B cell (primary cell): ENCODE measurements around the gene PTPRN2. TPM values are rescaled to one million over a fixed set of nuclear protein-coding genes. Genes with fewer than 3 reads are reported as not detected.

Experiments used
- ATAC-seq: fragments of 200-7000 bp; cut with Tn5 transposase; one replicate; pipeline ENCODE4 v1.10.0; 2021; ENCODE audit warnings: low read depth, mild to moderate bottlenecking, moderate number of reproducible peaks, moderate library complexity
- CTCF ChIA-PET: fragments of 350-600 bp; sonication (Branson Sonifier 250); formaldehyde crosslinking; loops from one replicate; lab custom pipeline; 2021; ENCODE audit warnings: antibody characterized with exemption, inconsistent platforms; lab: Charles Lee
- POLR2A ChIA-PET: fragments of 350-600 bp; sonication (Branson Sonifier 250); formaldehyde crosslinking; loops from one replicate; lab custom pipeline; 2021; ENCODE audit warnings: antibody characterized with exemption; lab: Charles Lee
- DNase-seq: peaks from one replicate; pipeline ENCODE4 v3.0.0; 2013
- H2AFZ ChIP-seq: 2 replicates; pipeline ENCODE4 v1.6.1; 2012; ENCODE audit warnings: mild to moderate bottlenecking, low read depth, low read length; ENCODE audit not compliant: insufficient read depth, poor library complexity, severe bottlenecking
- H3K27ac ChIP-seq, 2 donors: 1 replicate in 1 of 2; 2 replicates in 1 of 2; pipeline ENCODE4 v1.5.1; 2012 to 2013; ENCODE audit warnings: low read length in 2 of 2, mild to moderate bottlenecking in 2 of 2, moderate library complexity in 1 of 2
- H3K27me3 ChIP-seq, 4 experiments: fragments of 200-600 bp in 1 of 4; sonication (generic) in 1 of 4; replicated peaks in 1 of 4; 1 replicate in 2 of 4; 2 replicates in 2 of 4; pipeline versions ENCODE4 v1.6.1 to v1.7.0; 2013 to 2016; ENCODE audit warnings: low read length in 3 of 4, mild to moderate bottlenecking in 2 of 4, mixed read lengths in 1 of 4, moderate library complexity in 1 of 4; ENCODE audit not compliant: insufficient read depth in 4 of 4, control insufficient read depth in 3 of 4; ENCODE audit errors: control extremely low read depth in 1 of 4
- H3K36me3 ChIP-seq, 2 experiments: replicated peaks in 1 of 2; 1 replicate in 1 of 2; 2 replicates in 1 of 2; pipeline versions ENCODE4 v1.6.1 to v1.7.1; 2013; ENCODE audit warnings: low read length in 1 of 2; ENCODE audit not compliant: insufficient read depth in 2 of 2, control insufficient read depth in 1 of 2; ENCODE audit errors: control extremely low read depth in 1 of 2, extremely low read depth in 1 of 2
- H3K4me1 ChIP-seq, 2 donors: fragments of 200-600 bp in 1 of 2; sonication (generic) in 1 of 2; 1 replicate in 1 of 2; 2 replicates in 1 of 2; pipeline versions ENCODE4 v1.5.1 to v1.6.1; 2013 to 2017; ENCODE audit warnings: low read length in 2 of 2; ENCODE audit not compliant: control insufficient read depth in 2 of 2, insufficient read depth in 2 of 2
- H3K4me2 ChIP-seq: replicated peaks from 2 replicates; pipeline ENCODE3; 2012; ENCODE audit warnings: mild to moderate bottlenecking, low read depth, low read length; ENCODE audit not compliant: poor library complexity, severe bottlenecking
- H3K4me3 ChIP-seq, 5 experiments: fragments of 200-600 bp in 1 of 5; sonication (generic) in 1 of 5; 1 replicate in 3 of 5; 2 replicates in 2 of 5; pipeline versions ENCODE4 v1.5.1 to v1.7.0; 2011 to 2016; ENCODE audit warnings: low read length in 4 of 5, mild to moderate bottlenecking in 4 of 5, low read depth in 2 of 5, control low read depth in 1 of 5, moderate library complexity in 1 of 5; ENCODE audit not compliant: insufficient read depth in 1 of 5; ENCODE audit errors: control extremely low read depth in 1 of 5, extremely low read depth in 1 of 5
- H3K79me2 ChIP-seq: fragments of 200-600 bp; sonication (generic); one replicate; pipeline ENCODE4 v1.6.0; 2016; ENCODE audit warnings: low read length; ENCODE audit not compliant: control insufficient read depth, insufficient read depth
- H3K9ac ChIP-seq: fragments of 200-600 bp; sonication (generic); 2 replicates; pipeline ENCODE4 v1.6.1; 2017; ENCODE audit warnings: mild to moderate bottlenecking, low read length, moderate library complexity
- H3K9me3 ChIP-seq, 3 donors: one replicate each; pipeline versions ENCODE4 v1.6.1 to v1.7.1; 2013; ENCODE audit warnings: low read length in 2 of 3; ENCODE audit not compliant: control insufficient read depth in 2 of 3, insufficient read depth in 1 of 3; ENCODE audit errors: control extremely low read depth in 1 of 3
- H4K20me1 ChIP-seq: 2 replicates; pipeline ENCODE4 v1.6.0; 2012; ENCODE audit warnings: mild to moderate bottlenecking, low read length; ENCODE audit not compliant: insufficient read depth, control insufficient read depth, poor library complexity, severe bottlenecking
- H3K27ac Mint-ChIP-seq: one replicate; pipeline ENCODE4 v1.8.0; 2021; ENCODE audit warnings: mixed read lengths
- H3K27me3 Mint-ChIP-seq: one replicate; pipeline ENCODE4 v1.8.0; 2021; ENCODE audit warnings: mixed read lengths
- H3K4me1 Mint-ChIP-seq: one replicate; pipeline ENCODE4 v1.8.0; 2021; ENCODE audit warnings: mixed read lengths
- H3K4me3 Mint-ChIP-seq: one replicate; pipeline ENCODE4 v1.8.0; 2021; ENCODE audit warnings: mixed read lengths
- H3K9me3 Mint-ChIP-seq: one replicate; pipeline ENCODE4 v1.8.0; 2022; ENCODE audit warnings: mixed read lengths; ENCODE audit not compliant: insufficient read depth
- EZH2 ChIP-seq: IDR thresholded peaks from 2 replicates; pipeline ENCODE4 v1.6.1; 2012; ENCODE audit warnings: borderline replicate concordance, low read depth, mild to moderate bottlenecking, moderate library complexity, low read length; ENCODE audit not compliant: insufficient read depth, poor library complexity, severe bottlenecking
- WGBS: methylation state at CpG from one replicate; pipeline ENCODE4 v1.1.5; 2013; ENCODE audit warnings: missing lambda C conversion rate; ENCODE audit not compliant: insufficient coverage; 5-methylcytosine and 5-hydroxymethylcytosine counted together
- intact Hi-C: fragments of 100-400 bp; cut with micrococcal nuclease; formaldehyde crosslinking; loops from one replicate; pipeline ENCODE4 v1.10.0; 2022
- polyA plus RNA-seq: library from polyadenylated mRNA; depleted of rRNA; stranded (reverse); fragments of >200 nt; gene quantifications from 2 replicates; pipeline ENCODE4 v1.2.3, GENCODE V29; 2012
- total RNA-seq, 2 donors: library from RNA; stranded (reverse); fragments of 120-200 nt in 1 of 2; gene quantifications; 1 replicate in 1 of 2; 2 replicates in 1 of 2; pipeline versions ENCODE4 v1.2.3 to v1.2.4, GENCODE V29; 2013 to 2022
- TF ChIP-seq, protein P1 (sequence below): fragments of 200-600 bp; IDR thresholded peaks from one replicate; pipeline ENCODE4 v1.8.0; 2022; ENCODE audit warnings: antibody characterized with exemption, mild to moderate bottlenecking

The PTPRN2 gene
- total and polyA plus RNA-seq, 2 donors (not counting 1 experiment from before 2014, with no cell fraction given), result 2.0 to 5.0 TPM

- no peak for ATAC-seq
- 87% methylated on average over 13 of the region's 13 CpGs for WGBS
- POLR2A ChIA-PET, result no interaction called here
- Histone ChIP-seq H3K4me3 (no peak overlapping the region), H2AFZ (no peak overlapping the region), H4K20me1 (no peaks in the 10 kb centered on the region), H3K4me2 (no peak overlapping the region), H3K9ac (no peak overlapping the region), H3K79me2 (no peaks in the 10 kb centered on the region), H3K4me1 (no peaks in the 10 kb centered on the region), H3K27me3 (peaks cover 0 to 3% (median 0%) of the 10 kb centered on the region in 4 experiments), H3K27ac (no peak overlapping the region), H3K36me3 (no peaks in the 10 kb centered on the region), H3K9me3 (no peaks in the 10 kb centered on the region)
- H3K4me1 Mint-ChIP-seq, result no peaks in the 10 kb centered on the region
- H3K27me3 Mint-ChIP-seq, result peaks cover 32% of the 10 kb centered on the region
- TF ChIP-seq EZH2, result no peak
- TF ChIP-seq, protein P1, sequence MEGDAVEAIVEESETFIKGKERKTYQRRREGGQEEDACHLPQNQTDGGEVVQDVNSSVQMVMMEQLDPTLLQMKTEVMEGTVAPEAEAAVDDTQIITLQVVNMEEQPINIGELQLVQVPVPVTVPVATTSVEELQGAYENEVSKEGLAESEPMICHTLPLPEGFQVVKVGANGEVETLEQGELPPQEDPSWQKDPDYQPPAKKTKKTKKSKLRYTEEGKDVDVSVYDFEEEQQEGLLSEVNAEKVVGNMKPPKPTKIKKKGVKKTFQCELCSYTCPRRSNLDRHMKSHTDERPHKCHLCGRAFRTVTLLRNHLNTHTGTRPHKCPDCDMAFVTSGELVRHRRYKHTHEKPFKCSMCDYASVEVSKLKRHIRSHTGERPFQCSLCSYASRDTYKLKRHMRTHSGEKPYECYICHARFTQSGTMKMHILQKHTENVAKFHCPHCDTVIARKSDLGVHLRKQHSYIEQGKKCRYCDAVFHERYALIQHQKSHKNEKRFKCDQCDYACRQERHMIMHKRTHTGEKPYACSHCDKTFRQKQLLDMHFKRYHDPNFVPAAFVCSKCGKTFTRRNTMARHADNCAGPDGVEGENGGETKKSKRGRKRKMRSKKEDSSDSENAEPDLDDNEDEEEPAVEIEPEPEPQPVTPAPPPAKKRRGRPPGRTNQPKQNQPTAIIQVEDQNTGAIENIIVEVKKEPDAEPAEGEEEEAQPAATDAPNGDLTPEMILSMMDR, result no peak
- intact Hi-C loops, result no loop called here
- H3K27ac Mint-ChIP-seq, result no peak overlapping the region
- DNase-seq, result no peak
- no peaks in the 10 kb centered on the region for H3K9me3 Mint-ChIP-seq
- H3K4me3 Mint-ChIP-seq, result no peak overlapping the region
- CTCF ChIA-PET, result no interaction called here
Measured at GRCh38 chr7:158563051-158563450, 24.6 kb downstream of the PTPRN2 start.

DNA sequence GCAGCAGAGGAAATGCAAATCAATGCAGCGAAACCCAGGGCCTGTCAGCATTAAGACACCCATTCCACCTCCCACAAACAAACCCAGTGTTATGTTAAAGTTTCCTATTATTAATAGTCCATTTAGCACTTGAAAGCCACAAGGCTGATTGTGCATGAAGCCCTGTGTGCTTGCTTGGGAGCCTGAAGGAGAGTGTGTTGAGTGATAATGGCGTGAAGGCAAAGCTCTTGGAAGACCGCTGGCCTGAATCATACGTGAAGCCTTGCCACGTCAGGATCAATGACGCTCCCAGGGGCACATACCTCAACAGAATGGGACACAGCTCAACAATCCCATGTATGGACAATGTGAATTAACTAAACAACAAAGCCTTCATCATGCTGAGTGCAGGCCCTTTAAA, 25.1 kb downstream of the PTPRN2 start:
- CTCF ChIA-PET, result no interaction called here
- no peak for ATAC-seq

More for the DNA sequence above, 25.1 kb downstream of the PTPRN2 start:
- H3K36me3 ChIP-seq, result no peaks in the 10 kb centered on the region
- no peak overlapping the region for H3K9ac ChIP-seq
- no peak overlapping the region for H3K27ac ChIP-seq
- H3K9me3 ChIP-seq, result no peaks in the 10 kb centered on the region
- H3K9me3 Mint-ChIP-seq, result no peaks in the 10 kb centered on the region
- intact Hi-C loops, result no loop called here
- no peak for TF ChIP-seq EZH2
- TF ChIP-seq, protein P1, result no peak
- H3K4me3 Mint-ChIP-seq, result no peak overlapping the region
- POLR2A ChIA-PET, result no interaction called here
- H3K27me3 Mint-ChIP-seq, result peaks cover 28% of the 10 kb centered on the region
- H4K20me1 ChIP-seq, result no peaks in the 10 kb centered on the region
- H3K79me2 ChIP-seq, result no peaks in the 10 kb centered on the region
- no peak overlapping the region for H3K4me3 ChIP-seq
- no peak for DNase-seq
- H3K27me3 ChIP-seq, result peaks cover 0 to 3% (median 0%) of the 10 kb centered on the region in 4 experiments
- WGBS, result 96% methylated on average over 4 of the region's 6 CpGs
- no peaks in the 10 kb centered on the region for H3K4me1 Mint-ChIP-seq
- H3K27ac Mint-ChIP-seq, result no peak overlapping the region
- H3K4me1 ChIP-seq, result no peaks in the 10 kb centered on the region
- H3K4me2 ChIP-seq, result no peak overlapping the region
- no peak overlapping the region for H2AFZ ChIP-seq
